GM12872 (cell line): Measurements from ENCODE around the gene PABPC4L.

ENCODE experiments used
- TF ChIP-seq, protein P1 (sequence below): IDR thresholded peaks from 3 replicates; pipeline ENCODE4 v1.5.1; 2011; ENCODE audit warnings: low read depth, mild to moderate bottlenecking, low read length, moderate library complexity; ENCODE audit not compliant: insufficient read depth

The PABPC4L gene

GRCh38 chr4:134154097-134154496 lies 47.5 kb downstream of the PABPC4L start:
- TF ChIP-seq, protein P1, sequence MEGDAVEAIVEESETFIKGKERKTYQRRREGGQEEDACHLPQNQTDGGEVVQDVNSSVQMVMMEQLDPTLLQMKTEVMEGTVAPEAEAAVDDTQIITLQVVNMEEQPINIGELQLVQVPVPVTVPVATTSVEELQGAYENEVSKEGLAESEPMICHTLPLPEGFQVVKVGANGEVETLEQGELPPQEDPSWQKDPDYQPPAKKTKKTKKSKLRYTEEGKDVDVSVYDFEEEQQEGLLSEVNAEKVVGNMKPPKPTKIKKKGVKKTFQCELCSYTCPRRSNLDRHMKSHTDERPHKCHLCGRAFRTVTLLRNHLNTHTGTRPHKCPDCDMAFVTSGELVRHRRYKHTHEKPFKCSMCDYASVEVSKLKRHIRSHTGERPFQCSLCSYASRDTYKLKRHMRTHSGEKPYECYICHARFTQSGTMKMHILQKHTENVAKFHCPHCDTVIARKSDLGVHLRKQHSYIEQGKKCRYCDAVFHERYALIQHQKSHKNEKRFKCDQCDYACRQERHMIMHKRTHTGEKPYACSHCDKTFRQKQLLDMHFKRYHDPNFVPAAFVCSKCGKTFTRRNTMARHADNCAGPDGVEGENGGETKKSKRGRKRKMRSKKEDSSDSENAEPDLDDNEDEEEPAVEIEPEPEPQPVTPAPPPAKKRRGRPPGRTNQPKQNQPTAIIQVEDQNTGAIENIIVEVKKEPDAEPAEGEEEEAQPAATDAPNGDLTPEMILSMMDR = no peak

DNA sequence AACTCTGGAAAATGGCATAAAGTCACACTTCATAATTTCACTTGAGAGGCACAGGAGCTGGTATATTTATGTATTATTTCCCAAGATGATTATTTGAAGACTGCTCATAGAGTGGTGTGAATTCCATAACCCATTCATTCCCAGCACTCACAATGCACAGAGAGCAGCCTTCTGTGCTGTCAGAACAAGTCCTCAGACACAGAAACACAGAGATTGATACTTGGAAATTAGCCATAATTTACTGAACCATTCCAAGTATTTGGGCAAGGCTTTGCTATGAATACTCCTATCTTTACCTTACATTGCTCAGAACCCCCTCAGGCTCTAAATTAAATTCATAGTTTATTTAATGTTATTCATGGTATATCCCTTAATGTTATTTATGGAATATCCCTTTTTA lies 53.6 kb downstream of the PABPC4L start:
- TF ChIP-seq, protein P1 = no peak
